Measurements from ENCODE around the gene NTPCR. TPM values are rescaled to one million over a fixed set of nuclear protein-coding genes. Genes with fewer than 3 reads are reported as not detected.

The NTPCR gene
- total RNA-seq, 1 donor from 2014 or later, result 18.5 TPM

DNA sequence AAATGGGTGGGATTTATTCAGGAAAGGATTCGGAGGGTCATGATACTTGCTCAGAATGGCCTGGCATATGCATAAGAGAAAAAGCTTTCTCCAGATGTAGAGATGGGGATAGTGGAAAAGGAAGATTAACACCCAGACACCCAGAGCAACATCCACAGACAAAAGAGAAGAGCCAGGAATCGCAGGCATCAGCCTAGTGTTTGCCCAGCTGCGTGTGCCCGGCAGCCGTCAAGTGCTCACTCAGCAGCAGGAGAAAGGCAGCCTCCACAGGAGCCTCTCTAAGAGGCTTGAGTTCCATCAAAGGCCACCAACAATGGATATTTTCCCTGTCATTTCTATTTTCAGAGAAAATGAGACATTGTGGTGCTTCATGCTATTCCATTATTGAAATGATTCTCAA is 54.7 kb downstream of the NTPCR start:
- no peak for DNase-seq (ENCODE audit: low spot score)
- ATAC-seq, result no peak

DNA sequence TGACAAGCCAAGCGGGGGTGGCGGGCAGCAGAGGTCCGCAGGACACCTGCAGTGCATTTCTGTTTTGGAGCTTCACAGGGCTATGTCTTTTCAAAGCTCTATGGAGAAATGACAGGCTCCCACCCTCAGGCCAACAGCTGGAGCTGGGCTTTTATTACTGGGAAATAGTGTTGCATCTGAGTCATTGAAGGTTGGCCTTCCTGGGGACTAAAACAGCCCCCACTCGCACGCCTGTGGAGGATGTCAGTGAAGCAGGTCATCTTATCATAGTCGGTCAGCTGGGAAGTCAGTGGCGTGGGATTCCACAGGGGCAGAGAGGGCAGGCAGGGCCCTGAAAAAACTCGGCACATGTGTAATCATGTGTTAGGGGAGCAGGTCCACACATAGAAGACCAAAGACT is 55.3 kb downstream of the NTPCR start:
- no peak for DNase-seq (ENCODE audit: low spot score)
- ATAC-seq, result no peak

GRCh38 chr1:233006108-233006507 is 55.7 kb downstream of the NTPCR start:
- DNase-seq (ENCODE audit: low spot score), result no peak
- no peak for ATAC-seq

DNA sequence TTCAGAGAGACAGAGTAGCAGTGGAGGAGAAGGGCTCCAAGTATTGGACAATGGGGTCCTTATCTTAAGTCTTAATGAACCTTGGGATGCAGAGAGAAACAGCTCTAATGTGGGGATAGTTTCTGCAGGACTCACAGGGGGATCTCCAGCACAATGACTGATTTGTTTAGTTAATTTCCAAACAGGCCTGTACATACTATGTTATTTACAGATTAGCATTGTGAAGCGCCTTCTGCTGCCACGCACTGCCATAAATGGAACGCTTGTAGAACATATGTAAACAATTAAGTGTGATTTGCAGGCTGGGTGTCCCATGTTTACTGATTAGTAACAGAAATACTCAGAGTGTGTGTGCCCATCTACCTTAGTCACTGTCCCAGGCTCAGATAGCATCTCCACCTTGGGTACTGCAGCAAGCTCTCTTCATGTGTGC is 56.1 kb downstream of the NTPCR start:
- DNase-seq (ENCODE audit: low spot score), result no peak
- no peak for ATAC-seq

DNA sequence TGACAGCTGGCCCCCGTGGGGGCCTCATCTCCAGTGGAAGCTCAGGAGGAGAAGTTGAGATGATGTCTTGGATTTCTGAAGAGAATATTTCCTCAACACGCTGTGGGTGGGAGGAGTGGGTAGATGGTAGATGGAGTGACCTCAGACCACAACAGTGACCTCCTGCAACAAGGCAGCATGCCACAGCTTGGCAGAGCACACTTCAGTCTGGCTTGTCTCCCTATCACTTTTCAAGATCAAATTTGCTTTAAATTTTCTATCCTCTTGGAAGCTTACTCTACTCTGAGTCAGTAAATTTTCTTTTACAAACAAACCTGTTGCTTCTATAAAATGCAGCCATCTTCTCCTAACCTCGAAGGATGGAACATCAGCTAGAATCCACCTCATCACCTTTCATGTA is 59.7 kb downstream of the NTPCR start:
- DNase-seq (ENCODE audit: low spot score), result no peak
- ATAC-seq, result no peak

DNA sequence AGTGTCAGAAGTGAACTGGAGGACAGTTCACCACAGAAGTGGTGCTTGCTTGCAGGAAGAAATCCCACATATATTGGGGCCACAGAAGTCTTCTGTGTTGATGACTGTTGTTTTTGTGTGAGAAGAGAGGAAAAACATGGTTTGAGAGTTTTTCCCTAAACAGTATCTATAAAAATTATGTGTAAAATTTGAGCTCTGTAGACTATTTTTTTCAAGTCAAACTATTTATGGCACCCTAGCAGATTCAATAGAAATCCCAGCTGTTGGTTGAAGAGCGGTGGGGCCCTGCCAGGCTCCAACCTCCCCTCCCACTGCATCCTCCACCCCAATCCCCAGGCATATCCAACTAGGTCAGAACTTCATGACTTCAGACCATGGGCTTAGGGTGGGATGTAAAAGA is 61.6 kb downstream of the NTPCR start:
- ATAC-seq (no peak), DNase-seq (ENCODE audit: low spot score) (no peak)

GRCh38 chr1:233015965-233016364 is 65.6 kb downstream of the NTPCR start:
- ATAC-seq, result no peak
- no peak for DNase-seq (ENCODE audit: low spot score)

DNA sequence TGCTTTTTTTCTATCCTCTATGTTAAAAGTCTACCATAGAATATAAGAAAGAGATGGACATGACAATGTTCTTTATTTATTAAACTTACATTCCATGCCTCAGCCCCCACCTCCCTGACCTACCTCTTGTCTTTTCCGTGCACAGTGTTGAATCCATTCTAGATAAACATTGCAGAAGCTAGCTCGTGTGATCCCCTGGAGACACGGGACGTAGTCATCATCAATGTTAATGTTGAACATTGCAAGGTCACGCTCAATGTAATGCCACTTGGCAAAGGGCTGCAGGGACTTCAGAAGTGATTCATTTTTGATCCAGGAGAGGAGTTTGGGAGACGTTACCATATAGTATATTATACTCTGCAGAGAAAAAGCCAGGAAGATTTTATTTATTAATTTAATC is 66.4 kb downstream of the NTPCR start:
- ATAC-seq (no peak), DNase-seq (ENCODE audit: low spot score) (no peak)

DNA sequence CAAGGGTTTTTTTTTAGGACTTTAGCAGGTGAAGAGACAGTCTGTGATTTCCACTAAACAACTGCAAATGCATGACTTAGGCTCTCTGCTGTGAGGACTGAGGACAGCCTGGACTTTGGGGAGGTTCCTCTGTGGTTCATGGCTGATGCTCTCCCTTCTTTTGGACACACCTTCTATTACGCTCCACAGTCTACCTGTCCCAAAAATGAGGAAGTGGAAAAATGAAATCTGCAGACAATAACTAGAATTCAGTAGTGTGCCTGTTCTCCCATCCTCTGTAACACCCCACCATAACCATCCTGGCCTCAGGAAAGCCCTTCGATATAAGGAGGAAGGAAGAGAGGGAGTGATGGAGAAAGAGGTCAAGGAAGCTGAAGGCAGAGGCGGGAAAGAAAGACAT is 68.7 kb downstream of the NTPCR start:
- DNase-seq (ENCODE audit: low spot score) (no peak), ATAC-seq (no peak)

DNA sequence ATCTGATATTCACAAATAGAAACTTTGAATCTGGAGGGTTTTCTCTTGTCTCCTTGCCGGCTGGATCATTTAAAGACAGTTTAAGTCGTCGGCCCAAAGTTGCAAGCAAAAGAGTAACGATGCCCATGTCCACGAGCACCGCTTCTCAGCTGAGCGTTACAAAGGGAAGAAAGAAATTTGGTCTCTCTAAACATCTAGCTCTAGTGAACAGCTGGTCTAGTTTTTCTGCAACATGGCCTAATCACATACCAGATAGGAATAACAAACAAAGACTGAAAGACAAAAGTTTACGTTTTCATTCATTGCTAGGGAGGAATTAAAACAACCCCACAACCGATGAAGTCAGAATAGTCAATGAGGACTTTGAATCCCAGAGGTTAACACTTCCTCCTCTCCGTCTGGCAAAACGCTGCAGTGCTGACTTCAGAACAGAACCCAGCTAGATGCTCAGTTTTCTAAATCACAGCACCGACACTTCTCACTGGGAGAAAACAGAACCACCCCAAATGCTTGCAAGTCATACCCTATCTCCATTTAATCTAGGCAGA is 69.4 kb downstream of the NTPCR start:
- no peak for DNase-seq (ENCODE audit: low spot score)

DNA sequence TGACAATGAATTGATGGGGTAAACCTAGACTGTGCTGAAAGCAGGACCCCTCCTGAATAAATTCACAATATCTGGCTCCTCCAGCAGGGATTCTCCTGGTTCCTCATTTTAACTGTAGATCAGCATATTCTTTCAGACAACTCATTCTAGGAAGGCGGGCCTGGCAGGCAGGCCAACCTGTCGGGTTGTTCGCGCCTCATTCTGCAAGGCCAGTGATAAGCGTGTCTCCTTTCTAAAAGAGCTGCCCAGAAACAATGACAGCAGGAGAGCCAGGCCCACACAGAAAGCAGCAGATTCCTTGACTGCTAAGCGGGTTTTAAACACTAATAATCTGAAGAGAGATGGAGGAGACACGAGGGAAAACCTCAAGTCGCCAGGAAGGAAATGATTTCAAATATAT is 70.0 kb downstream of the NTPCR start:
- DNase-seq (ENCODE audit: low spot score) (no peak), ATAC-seq (no peak)

More for the DNA sequence above, 69.4 kb downstream of the NTPCR start:
- no peak for ATAC-seq

DNA sequence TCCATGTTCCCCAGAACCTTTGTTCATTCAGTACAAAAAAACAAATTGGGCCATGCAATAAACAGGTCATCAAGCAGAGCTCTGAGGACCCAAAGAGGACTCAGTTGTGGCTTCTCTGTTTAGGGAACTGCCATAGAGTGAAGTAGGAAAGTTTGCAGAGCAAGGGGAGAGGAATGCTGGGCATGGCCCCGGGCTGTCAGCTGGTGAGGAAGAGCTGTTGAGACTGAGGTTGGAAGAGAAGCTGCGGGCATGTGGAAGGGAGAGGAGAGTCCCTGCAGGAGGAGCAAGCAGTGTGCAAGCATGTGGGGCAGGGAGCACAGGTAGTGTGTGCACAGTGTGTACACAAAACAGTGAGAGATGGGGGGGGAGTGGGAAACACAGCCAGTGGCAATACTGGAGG is 71.8 kb downstream of the NTPCR start:
- ATAC-seq, result no peak
- no peak for DNase-seq (ENCODE audit: low spot score)

- no peak for DNase-seq (ENCODE audit: low spot score)
- no peak for ATAC-seq
These were observed 73.8 kb downstream of the NTPCR start for GRCh38 chr1:233024199-233024598.

DNA sequence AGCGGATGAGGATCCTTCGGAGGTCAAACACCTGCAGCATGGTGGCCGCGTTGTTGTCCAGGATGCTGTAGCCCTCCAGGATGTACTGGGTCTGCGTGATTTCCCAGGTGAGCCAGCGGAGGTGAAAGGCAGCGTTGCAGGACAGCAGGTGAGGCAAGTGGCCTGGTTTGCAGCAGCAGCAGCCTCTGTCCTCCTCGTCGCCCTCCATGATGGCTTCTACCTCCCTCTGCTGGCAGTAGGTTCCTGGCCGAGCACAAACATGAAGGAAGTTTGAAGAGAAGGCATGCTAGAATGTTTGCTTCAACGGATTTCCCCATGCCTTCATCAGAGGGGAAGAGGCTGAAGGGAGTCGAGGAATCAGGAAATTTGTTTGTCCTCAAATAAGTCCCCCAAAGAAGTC is 74.7 kb downstream of the NTPCR start:
- DNase-seq (ENCODE audit: low spot score), result peak; percentile 52
- peak; percentile 94 for ATAC-seq

DNA sequence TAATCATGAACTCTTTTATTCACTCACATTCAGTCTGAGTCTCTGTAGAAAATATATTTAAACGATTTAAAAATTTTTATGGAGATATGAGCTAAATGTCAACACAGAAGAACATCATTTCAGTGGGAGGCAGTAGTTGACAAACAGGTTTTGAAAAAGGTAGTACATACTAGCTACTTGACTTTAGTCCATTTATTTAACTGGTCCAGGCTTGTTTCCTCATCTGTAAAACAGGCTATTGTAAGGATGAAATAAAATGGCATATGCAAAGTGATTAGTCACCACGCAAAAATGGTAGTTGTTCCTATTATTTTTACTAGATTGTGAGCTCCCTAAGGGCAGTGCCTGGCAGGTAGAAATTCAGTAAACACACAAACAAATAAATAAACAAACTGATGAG is 75.2 kb downstream of the NTPCR start:
- ATAC-seq (no peak), DNase-seq (ENCODE audit: low spot score) (no peak)

DNA sequence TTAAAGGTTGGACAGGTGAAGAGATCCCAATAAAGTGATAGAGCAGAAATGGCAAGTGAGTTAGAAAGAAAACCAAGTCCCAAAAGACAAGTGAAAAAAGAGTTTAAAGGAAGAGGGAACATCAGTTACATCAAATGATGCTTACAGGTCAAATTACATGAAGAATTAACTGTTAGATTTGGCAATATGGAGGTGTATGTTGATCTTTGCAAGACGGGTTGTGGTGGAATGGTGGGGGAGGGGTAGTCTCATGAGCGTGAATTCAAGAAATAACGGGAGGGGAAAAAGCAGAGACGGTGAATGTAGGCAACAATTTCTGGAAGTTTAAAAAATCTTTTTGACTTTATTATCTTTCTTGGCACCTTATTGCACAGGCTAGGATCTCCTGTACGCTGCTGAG is 76.6 kb downstream of the NTPCR start:
- DNase-seq (ENCODE audit: low spot score), result no peak
- no peak for ATAC-seq

- DNase-seq (ENCODE audit: low spot score) (no peak), ATAC-seq (no peak)
These were observed 81.1 kb downstream of the NTPCR start for GRCh38 chr1:233031521-233031920.

GRCh38 chr1:233032916-233033315 is 82.5 kb downstream of the NTPCR start:
- no peak for ATAC-seq

DNA sequence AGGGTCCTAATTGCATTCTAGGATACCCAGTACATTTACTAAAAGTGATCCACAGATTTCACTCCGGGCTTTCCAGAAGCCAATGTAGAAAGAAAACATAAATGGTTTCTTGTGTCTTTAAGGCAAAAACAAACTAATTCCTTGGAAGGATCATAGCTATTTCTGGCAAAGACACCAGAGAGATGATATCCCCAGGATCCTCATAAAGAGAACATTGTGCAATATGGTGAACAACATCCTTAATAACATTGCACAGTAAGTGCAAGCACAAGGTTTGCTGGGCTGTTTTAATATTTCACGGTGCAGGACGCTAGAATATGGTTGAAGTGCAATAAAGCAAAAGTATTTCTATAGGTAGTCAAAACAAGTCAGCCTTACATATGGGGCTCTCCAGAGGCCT is 83.0 kb downstream of the NTPCR start:
- ATAC-seq (no peak), DNase-seq (ENCODE audit: low spot score) (no peak)

More at GRCh38 chr1:233032916-233033315, 82.5 kb downstream of the NTPCR start:
- no peak for DNase-seq (ENCODE audit: low spot score)

Measured in left lobe of liver (tissue), 2 donors.